Panc1 (cell line): Measurements from ENCODE around the gene CD6. TPM values are rescaled to one million over a fixed set of nuclear protein-coding genes. Genes with fewer than 3 reads are reported as not detected.

Experiments used
- ATAC-seq: fragments of 200-7000 bp; cut with Tn5 transposase; 2 replicates; pipeline ENCODE4 v1.9.1; 2020; ENCODE audit warnings: mild to moderate bottlenecking, moderate library complexity
- BruUV-seq: library from RNA; stranded (reverse); fragments of 400-500 nt; replicated peaks from 2 replicates; lab custom pipeline; 2021; lab: Mats Ljungman, UMichigan
- CTCF ChIA-PET: fragments of 300-600 bp; sonication (Branson Sonifier 250); formaldehyde crosslinking; loops from one replicate; lab custom pipeline; 2022; ENCODE audit warnings: antibody characterized with exemption; lab: Charles Lee
- POLR2A ChIA-PET: fragments of 300-600 bp; sonication (Branson Sonifier 250); formaldehyde crosslinking; loops from one replicate; lab custom pipeline; 2022; ENCODE audit warnings: antibody characterized with exemption; lab: Charles Lee
- DNase-seq: peaks from one replicate; pipeline ENCODE4 v3.0.0-alpha.2; 2010; ENCODE audit warnings: low read depth, low spot score
- H3K27ac ChIP-seq: 2 replicates; pipeline ENCODE4 v1.5.1; 2011; ENCODE audit warnings: mild to moderate bottlenecking, low read length, inconsistent platforms
- H3K27me3 ChIP-seq: fragments of 200-500 bp; sonication (Bioruptor generic); 2 replicates; pipeline ENCODE4 v1.6.0; 2014; ENCODE audit warnings: low read length, inconsistent platforms; ENCODE audit not compliant: control insufficient read depth, insufficient read depth
- H3K36me3 ChIP-seq: fragments of 200-500 bp; sonication (Bioruptor generic); 2 replicates; pipeline ENCODE4 v1.5.1; 2014; ENCODE audit warnings: inconsistent platforms, mild to moderate bottlenecking, low read length, moderate library complexity; ENCODE audit not compliant: control insufficient read depth, insufficient read depth
- H3K4me1 ChIP-seq: 2 replicates; pipeline ENCODE4 v1.5.1; 2011; ENCODE audit warnings: inconsistent platforms, mild to moderate bottlenecking, low read length, moderate library complexity; ENCODE audit not compliant: control insufficient read depth, insufficient read depth
- H3K4me3 ChIP-seq, 2 experiments: 2 replicates each; pipeline ENCODE4 v1.5.1; 2011 to 2012; ENCODE audit warnings: low read depth in 2 of 2, low read length in 2 of 2, mild to moderate bottlenecking in 2 of 2, inconsistent platforms in 1 of 2, moderate library complexity in 1 of 2
- H3K9me3 ChIP-seq: fragments of 200-500 bp; sonication (Bioruptor generic); 2 replicates; pipeline ENCODE4 v1.5.1; 2014; ENCODE audit warnings: low read depth, mild to moderate bottlenecking, inconsistent platforms, low read length, moderate library complexity; ENCODE audit not compliant: control insufficient read depth, insufficient read depth
- POLR2AphosphoS5 ChIP-seq: IDR thresholded peaks from 2 replicates; pipeline ENCODE4 v1.6.1; 2012; ENCODE audit warnings: mild to moderate bottlenecking, low read depth, low read length, moderate library complexity
- REST ChIP-seq, 2 experiments: IDR thresholded peaks; 2 replicates each; pipeline ENCODE4 v1.6.1; 2011 to 2012; ENCODE audit warnings: low read depth in 2 of 2, control low read depth in 1 of 2, low read length in 1 of 2, mild to moderate bottlenecking in 1 of 2, moderate library complexity in 1 of 2; ENCODE audit not compliant: insufficient read depth in 1 of 2
- SIN3A ChIP-seq: IDR thresholded peaks from 2 replicates; pipeline ENCODE4 v1.6.1; 2012; ENCODE audit warnings: low read depth, mild to moderate bottlenecking, low read length, moderate library complexity, borderline replicate concordance; ENCODE audit not compliant: insufficient read depth
- TCF7L2 ChIP-seq: IDR thresholded peaks from 2 replicates; pipeline ENCODE4 v1.6.1; 2011; ENCODE audit warnings: mild to moderate bottlenecking, low read depth, low read length, inconsistent platforms
- in situ Hi-C: cut with HindIII; loops from 2 replicates; pipeline ENCODE4 v1.10.0; 2016; ENCODE audit warnings: low sequenced_read_pairs, low pct_unique_long_range_greater_than_20kb
- intact Hi-C: fragments of 100-400 bp; cut with micrococcal nuclease; formaldehyde crosslinking; loops from one replicate; pipeline ENCODE4 v1.10.0; 2022; ENCODE audit not compliant: unreplicated experiment
- total RNA-seq: library from RNA; stranded (reverse); gene quantifications from one replicate; pipeline ENCODE4 v1.2.1, GENCODE V29; 2021; ENCODE audit not compliant: unreplicated experiment
- TF ChIP-seq, protein P1 (sequence below): fragments of 450-650 bp; IDR thresholded peaks from 2 replicates; pipeline ENCODE4 v1.5.1; 2017; ENCODE audit warnings: mild to moderate bottlenecking

CD6 gene
- total RNA-seq, 1 experiment from 2014 or later: 1.1 TPM

DNA sequence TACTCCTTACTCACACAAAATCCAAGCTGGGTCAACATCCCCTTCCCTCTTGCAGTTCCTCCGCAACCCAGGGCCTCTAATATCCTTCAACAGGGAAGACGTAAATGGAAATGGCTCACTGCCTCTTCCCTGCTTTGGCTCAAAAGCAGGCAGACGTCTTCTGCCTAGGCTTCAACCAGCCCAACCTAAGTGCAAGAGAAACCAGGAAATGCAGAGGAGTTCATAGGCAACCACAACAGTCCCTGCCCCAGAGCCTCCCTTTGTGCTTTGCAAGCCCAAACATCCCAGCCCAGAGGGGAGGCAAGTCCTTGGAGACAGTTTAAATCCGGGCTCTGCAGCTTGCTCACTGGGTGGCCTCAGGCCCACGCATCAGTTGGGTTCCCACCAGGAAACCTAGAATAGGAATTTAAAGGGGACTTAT, 33.3 kb downstream of the CD6 start:
- DNase-seq (no peak), ATAC-seq (no peak)
- Histone ChIP-seq H3K4me1 (no peaks in the 10 kb centered on the region; the same call in 1 of the 2 replicates), H3K27me3 (peaks cover 6% of the 10 kb centered on the region; the same call in 1 of the 2 replicates), H3K27ac (no peak overlapping the region), H3K9me3 (no peaks in the 10 kb centered on the region), H3K4me3 (no peak overlapping the region), H3K36me3 (no peaks in the 10 kb centered on the region)
- POLR2A ChIA-PET: no interaction called here
- no TSS peak for BruUV-seq
- in situ Hi-C loops (no loop called here), intact Hi-C loops (no loop called here)
- CTCF ChIA-PET: no interaction called here
- no peak for TF ChIP-seq TCF7L2
- no peak for TF ChIP-seq REST (IDR thresholded peaks at IDR 0.05; ENCODE audit: insufficient read depth in 1 of 2, low read depth in 2 of 2, low read length in 1 of 2)
- no peak for TF ChIP-seq POLR2AphosphoS5
- TF ChIP-seq SIN3A: no peak
- TF ChIP-seq, protein P1, sequence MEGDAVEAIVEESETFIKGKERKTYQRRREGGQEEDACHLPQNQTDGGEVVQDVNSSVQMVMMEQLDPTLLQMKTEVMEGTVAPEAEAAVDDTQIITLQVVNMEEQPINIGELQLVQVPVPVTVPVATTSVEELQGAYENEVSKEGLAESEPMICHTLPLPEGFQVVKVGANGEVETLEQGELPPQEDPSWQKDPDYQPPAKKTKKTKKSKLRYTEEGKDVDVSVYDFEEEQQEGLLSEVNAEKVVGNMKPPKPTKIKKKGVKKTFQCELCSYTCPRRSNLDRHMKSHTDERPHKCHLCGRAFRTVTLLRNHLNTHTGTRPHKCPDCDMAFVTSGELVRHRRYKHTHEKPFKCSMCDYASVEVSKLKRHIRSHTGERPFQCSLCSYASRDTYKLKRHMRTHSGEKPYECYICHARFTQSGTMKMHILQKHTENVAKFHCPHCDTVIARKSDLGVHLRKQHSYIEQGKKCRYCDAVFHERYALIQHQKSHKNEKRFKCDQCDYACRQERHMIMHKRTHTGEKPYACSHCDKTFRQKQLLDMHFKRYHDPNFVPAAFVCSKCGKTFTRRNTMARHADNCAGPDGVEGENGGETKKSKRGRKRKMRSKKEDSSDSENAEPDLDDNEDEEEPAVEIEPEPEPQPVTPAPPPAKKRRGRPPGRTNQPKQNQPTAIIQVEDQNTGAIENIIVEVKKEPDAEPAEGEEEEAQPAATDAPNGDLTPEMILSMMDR: no peak

- H3K36me3 ChIP-seq: no peaks in the 10 kb centered on the region
- no TSS peak for BruUV-seq
- DNase-seq (no peak), ATAC-seq (peak; percentile 73)
- intact Hi-C loops (no loop called here), in situ Hi-C loops (no loop called here)
- TF ChIP-seq, protein P1: no peak
- H3K4me1 ChIP-seq: no peaks in the 10 kb centered on the region; the same call in 1 of the 2 replicates
- POLR2A ChIA-PET: no interaction called here
- H3K27ac ChIP-seq: no peak overlapping the region
- no peaks in the 10 kb centered on the region for H3K9me3 ChIP-seq
- peaks cover 4% of the 10 kb centered on the region; the same call in 1 of the 2 replicates for H3K27me3 ChIP-seq
- H3K4me3 ChIP-seq: peak overlapping the region in 1 of 2 experiments; percentile 27; a peak in 3 of 4 replicates
- CTCF ChIA-PET: no interaction called here
These were observed 36.0 kb downstream of the CD6 start for GRCh38 chr11:61007383-61007955.
